GM19238 (cell line): ENCODE results near the gene CABP2.
"Not testable (repeated sequence)": the region's sequence is repeated elsewhere in the genome, so short reads cannot be mapped to it uniquely, and the experiment has no call there.

Experiments used
- DNase-seq: peaks from one replicate; pipeline ENCODE4 v3.0.0; 2011; ENCODE audit warnings: low spot score; ENCODE audit not compliant: insufficient read length

The CABP2 gene

DNA sequence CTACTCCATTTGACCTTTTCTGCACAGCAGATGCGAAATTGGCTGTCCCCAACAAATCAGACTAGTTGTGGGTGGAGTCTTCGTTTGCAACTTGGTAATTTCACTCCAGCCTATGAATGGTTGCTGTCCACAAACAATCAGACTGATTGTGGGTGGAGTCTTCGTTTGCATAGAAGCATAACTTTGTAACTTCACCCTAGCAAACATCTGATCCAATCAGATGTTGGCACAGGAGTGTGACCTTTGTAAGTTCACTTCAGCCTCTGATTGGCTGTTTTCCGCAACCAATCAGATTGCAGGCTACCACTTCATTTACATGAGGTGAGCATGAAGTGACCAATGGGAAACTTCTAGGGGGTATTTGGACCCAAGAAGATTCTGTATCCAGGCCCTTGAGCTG lies 16.3 kb upstream of the CABP2 start:
- DNase-seq = no peak

- DNase-seq = no peak
Observed at GRCh38 chr11:67538823-67539505, 15.7 kb upstream of the CABP2 start.

DNA sequence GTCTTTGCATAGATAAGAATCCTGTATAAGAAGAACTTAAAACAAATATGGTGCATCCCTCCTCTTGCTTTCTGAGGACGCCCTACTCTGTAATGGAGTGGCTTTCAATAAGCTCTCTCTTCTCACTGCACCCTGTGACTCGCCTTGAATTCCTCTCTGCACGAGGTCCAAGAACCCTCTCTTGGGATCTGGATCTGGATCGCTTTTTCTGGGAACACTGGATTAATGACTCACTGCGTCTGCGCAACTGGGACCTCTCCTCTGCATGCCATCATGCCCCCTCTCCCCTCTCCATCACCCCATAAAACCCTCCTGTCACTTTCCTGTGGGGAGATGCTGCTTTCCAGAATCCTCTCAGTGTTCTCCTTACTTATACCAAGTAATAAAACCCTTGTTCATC lies 15.1 kb upstream of the CABP2 start:
- no peak for DNase-seq

- DNase-seq = no peak
Observed at GRCh38 chr11:67535561-67535960, 12.3 kb upstream of the CABP2 start.

- DNase-seq = no peak
Observed at GRCh38 chr11:67534070-67534679, 10.9 kb upstream of the CABP2 start.

DNA sequence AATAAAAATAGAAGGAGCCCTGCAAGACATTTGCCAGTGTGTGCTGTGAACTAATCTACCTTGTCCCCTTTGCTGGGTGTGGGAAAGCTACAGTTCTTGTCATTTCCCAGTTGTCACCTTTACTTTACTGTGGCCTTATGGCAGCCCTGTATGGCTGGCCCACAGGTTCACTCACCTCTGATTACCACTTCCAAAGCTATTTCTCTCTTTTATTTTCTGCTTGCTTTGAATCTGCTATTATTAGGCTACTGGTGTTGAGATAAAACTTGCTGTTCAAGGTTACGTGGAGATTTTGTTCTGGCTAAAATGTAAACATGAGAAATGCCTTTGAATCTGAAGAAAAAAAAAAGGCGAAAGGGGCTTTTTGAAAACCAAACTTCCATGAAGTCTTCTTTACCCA lies 9.6 kb upstream of the CABP2 start:
- DNase-seq = no peak

- no peak for DNase-seq
Observed at GRCh38 chr11:67530282-67530592, 7.0 kb upstream of the CABP2 start.

DNA sequence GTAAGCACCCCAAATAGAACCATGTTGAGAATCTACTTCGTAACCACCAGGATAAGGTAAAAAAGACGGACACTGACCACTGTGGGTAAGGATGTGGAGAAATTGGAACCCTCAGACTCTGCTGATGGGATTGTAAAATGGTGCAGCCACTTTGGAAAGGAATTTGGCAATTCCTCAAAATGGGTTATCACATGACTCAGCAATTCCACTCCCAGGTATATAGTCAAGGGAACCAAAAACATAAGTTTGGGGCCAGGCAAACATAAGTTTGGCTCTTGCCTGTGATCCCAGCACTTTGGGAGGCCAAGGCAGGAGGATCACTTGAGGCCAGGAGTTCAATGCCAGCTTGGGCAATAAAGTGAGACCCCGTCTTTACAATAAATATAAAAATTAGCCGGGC lies 5.1 kb upstream of the CABP2 start:
- no peak for DNase-seq

- DNase-seq = no peak
Observed at GRCh38 chr11:67525275-67525976, 2.2 kb upstream of the CABP2 start.

GRCh38 chr11:67524480-67524808 lies 1.2 kb upstream of the CABP2 start:
- no peak for DNase-seq

- no peak for DNase-seq
Observed at GRCh38 chr11:67523556-67524479, 572 bp upstream of the CABP2 start.

DNA sequence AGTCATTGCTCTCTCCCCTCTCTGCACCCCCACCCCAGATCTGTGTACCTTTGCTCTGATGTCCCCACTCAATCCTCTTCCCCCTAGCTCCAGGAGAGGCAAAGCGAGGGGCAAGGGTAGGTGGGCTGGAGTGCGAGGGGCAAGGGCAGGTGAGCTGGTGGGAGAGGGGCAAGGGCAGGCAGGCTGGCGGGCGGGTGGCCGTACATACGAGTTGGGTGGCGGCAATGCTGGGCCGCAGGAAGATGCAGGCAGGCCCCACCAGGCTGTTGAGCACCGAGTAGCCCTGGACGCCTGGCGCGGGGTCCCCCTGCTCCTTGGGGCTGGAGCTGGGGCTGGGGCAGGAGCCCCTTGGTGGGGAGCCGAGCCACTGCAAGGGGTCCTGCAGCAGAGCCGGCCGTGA lies 908 bp downstream of the CABP2 start:
- no peak for DNase-seq

DNA sequence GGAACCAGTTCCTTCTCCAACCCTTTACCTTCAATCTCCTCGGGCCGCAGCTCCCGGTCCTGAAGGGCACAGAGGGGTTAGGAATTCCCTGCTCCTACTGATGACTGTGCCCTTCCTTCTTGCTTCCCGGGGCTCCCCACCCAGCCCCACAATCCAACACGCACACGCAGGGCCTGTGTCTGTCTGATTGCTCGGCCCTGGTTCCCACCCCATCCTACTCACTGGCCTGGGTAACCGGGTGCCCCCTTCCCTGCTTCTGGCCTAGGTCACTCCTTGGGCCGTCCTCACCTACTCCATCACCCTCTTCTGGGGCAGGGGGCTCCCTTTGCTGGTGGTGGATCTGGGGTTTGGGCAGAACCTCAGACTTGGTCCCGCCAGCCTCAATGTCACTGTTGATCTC lies 1.3 kb downstream of the CABP2 start:
- no peak for DNase-seq

DNA sequence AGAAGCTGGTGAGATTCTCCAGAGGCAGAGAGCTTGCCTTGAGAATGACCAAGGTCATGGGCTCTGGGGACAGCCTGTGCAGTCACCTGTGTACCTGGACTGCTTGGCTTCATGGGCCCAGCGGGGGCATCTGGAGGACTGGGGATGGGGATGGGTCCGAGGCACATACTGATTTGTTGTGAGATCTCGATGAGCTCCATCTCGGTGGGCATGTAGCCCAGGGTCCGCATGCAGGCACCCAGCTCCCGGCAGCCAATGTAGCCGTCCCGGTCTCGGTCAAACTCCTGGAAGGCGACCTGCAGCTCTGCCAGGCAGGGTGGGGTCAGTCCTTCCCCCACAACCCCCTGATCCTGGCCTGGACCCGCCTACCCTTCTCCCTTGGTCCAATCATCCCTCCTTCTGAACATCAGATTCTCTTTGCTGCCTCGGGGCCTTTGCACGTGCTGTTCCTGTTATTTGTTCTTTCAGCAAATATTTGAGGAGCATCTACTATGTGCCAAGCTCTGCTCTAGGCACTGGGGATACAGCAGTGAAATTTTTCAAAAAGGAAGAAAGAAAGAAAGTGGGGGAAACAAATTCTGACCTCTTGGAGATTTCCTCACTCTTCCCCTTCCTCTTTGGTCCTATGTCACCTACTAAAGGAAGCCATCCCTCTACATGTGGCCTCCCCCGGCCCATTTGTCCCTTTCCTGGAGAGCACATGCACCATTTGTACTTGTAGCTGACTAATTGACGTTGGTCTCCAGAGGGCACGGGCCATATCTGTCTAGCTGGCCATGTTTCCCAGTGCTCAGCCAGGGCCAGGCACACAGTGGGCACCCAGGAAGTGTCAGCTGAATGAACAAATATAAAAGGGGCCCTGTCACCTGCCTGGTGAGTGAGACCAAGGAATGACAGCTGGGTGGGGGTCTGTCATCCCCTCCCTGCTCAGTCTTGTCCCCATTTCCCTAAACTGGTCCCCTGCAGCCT lies 2.1 kb downstream of the CABP2 start:
- DNase-seq = no peak

DNA sequence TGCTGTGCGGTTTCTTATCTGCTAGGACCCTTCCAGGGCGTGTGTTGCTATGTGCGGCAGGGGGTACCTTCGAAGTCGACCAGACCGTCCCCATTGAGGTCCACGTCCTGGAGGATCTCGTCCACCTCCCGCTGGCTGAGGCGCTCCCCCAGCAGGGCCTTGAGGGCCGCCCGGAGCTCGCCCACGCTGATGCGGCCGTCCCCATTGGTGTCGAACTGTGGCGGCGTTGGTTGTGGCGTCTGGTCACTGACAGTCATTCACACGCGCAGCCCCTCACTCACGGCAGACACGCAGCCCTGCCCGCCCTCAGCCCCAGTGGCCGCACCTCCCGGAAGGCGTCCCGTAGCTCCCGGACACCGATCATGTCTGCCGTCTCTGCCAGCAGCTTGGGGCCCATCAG lies 3.5 kb downstream of the CABP2 start:
- DNase-seq = no peak

DNA sequence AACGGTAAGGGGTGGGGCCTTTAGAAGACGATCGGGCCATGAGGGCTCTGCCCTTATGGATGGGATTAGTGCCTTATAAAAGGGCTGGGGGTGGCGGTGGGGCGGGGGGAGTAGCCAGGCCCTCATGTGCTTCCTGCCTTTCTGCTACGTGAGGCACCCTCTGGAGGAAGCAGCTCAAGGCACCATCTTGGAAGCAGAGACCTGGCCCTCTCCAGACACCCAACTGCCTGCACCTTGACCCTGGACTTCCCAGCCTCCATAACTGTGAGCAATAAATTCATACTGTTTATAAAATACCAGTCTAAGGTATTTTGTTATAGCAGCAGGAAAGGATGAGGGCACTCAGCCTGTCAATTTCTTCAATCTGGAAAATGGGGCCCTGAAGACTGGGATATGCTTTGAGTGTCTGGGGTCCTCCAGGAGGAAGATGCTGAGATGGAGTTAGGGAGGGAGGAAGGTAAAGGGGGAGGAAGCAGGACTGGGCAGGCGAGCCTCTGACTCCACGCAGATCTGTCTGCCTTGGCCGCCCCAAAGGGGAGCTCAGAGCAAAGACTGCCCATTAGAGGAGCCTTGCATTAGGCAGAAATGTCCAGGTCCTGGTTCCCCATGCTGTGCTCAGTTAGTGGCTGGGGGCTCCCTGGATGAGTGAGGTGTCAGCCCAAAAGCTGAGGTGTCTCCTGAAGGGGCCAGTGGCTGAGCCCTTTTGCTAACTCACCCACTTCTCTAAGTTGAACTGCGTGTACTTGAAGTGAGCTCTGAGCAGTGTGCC lies 5.3 kb downstream of the CABP2 start:
- no peak for DNase-seq

- DNase-seq = no peak
Observed at GRCh38 chr11:67516806-67517205, 6.4 kb downstream of the CABP2 start.

GRCh38 chr11:67514116-67514515 lies 9.1 kb downstream of the CABP2 start:
- no peak for DNase-seq

GRCh38 chr11:67511558-67511957 lies 11.7 kb downstream of the CABP2 start:
- DNase-seq = not testable (repeated sequence)

DNA sequence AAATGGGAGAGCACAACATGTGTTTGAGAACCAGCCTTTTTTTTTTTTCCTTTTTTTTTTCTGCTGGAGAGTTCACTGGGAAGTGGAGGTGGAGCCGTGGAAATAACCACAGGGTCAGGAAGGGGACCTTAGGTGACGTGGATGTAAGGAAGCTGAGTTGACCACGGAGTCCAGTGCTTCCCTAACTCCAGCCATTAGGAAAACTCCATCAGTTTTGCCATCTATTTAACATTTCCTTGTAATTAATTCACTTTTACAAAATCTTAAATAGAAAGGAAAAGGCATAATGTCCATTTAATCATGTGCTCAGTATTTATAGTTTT lies 13.3 kb downstream of the CABP2 start:
- DNase-seq = no peak
